H1 (cell line): ENCODE results near the gene EIF2S3B. TPM values are rescaled to one million over a fixed set of nuclear protein-coding genes. Genes with fewer than 3 reads are reported as not detected.

Experiments
- HDAC6 ChIP-seq: IDR thresholded peaks from one replicate; pipeline ENCODE4 v1.7.1; 2012; ENCODE audit warnings: low read depth, mild to moderate bottlenecking, inconsistent platforms, low read length, moderate library complexity
- MAX ChIP-seq: IDR thresholded peaks from 2 replicates; pipeline ENCODE4 v1.6.1; 2012; ENCODE audit warnings: inconsistent platforms
- POLR2AphosphoS5 ChIP-seq: IDR thresholded peaks from 2 replicates; pipeline ENCODE4 v1.6.1; 2011; ENCODE audit warnings: low read depth, low read length
- SAP30 ChIP-seq: fragments of 300-600 bp; sonication (generic); IDR thresholded peaks from 2 replicates; pipeline ENCODE4 v1.7.1; 2012; ENCODE audit warnings: low read length, moderate library complexity, mild to moderate bottlenecking, inconsistent platforms; ENCODE audit not compliant: insufficient read depth, insufficient replicate concordance
- SIX5 ChIP-seq: IDR thresholded peaks from 2 replicates; pipeline ENCODE4 v1.6.1; 2011; ENCODE audit warnings: mild to moderate bottlenecking, low read depth, low read length
- SP4 ChIP-seq: IDR thresholded peaks from 2 replicates; pipeline ENCODE4 v1.6.1; 2012; ENCODE audit warnings: low read length, inconsistent platforms
- polyA plus RNA-seq, 7 experiments: library from polyadenylated mRNA; depleted of rRNA in 3 of 7; stranded (reverse) in 5 of 7; unstranded in 2 of 7; fragments of >200 nt in 5 of 7; fragments of 200-250 nt in 2 of 7; gene quantifications; 1 replicate in 5 of 7; 2 replicates in 1 of 7; 4 replicates in 1 of 7; pipeline versions ENCODE4 v1.2.1 to v1.2.3, GENCODE V29; 2011 to 2013; ENCODE audit warnings: missing spikeins in 2 of 7, mixed read lengths in 2 of 7
- total RNA-seq: library from RNA; stranded (reverse); fragmentation: NEBNext Ultra II Directional; extraction: Animal tissue kit (Norgen Biotek cat#: 25700); gene quantifications from 2 replicates; pipeline ENCODE4 v1.2.1, GENCODE V29; 2021

Gene EIF2S3B
- total and polyA plus RNA-seq, 2 of the 8 experiments (the other 6 are each of a cell fraction or from before 2014, with no cell fraction given) = 3.1 to 6.7 TPM

DNA sequence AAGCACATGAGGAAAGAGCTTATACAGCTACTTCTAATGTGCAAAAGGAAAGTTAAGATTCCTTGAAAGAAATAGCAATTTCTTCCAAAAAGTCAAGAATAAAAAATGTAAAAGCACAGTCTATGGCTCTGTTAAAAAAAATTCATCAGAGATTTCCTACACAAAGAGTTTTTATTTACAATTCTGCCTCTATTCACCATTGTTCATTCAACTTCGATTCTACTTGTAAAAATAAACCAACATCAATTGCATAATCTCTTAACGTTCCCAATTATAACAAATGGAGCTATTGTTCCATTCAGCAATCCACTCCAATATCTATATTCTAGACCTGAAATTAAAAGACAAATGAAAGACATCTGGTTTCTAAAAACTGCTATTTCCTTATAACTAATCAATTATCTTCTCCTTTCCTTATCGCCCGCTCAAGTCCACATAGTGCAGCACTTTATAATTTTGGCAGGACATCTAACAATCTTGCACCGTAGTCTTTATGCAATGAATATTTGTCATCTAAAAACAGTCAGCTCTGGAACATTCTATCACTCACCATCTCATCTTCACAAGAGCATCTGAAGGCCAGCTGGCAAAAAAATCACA is 6.2 kb downstream of the EIF2S3B start (continued):
- no peak for TF ChIP-seq SAP30
- TF ChIP-seq SIX5 = no peak
- TF ChIP-seq HDAC6 = no peak
- TF ChIP-seq SP4 = no peak
- no peak for TF ChIP-seq POLR2AphosphoS5
- no peak for TF ChIP-seq MAX
